GM19238 (cell line): Measurements from ENCODE around the gene SRSF3.

Experiments used
- DNase-seq: peaks from one replicate; pipeline ENCODE4 v3.0.0; 2011; ENCODE audit warnings: low spot score; ENCODE audit not compliant: insufficient read length

Gene SRSF3

DNA sequence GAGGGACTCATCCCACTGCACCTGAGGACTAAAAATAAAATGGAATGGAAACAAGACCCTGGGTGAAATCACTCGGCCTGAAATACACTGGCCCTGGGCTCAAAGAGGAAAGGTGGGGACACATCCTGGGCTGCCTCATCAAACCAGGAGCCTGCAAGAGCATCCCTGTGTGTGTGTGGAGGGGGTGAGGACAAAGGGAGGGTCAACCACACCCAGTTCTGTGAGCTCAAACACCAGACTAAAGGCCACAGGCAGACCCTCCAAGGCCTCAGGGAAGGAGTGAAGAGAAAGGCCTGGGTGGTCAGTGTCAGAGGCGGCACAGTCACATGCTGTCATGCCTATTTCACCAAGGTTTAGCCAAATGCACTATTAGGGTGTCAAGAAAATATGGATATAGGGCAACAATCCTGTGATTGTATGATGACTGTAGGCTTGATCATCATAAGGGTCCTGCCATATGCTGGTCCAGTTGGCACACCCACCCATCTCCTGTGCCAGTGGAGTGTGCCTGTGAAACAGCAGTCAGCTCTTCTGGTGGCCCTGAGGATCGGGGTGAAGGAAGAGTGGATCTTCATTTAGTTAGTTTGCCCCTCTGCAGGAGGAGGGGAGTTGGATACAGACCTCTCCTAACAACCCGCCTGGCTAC, 28.9 kb downstream of the SRSF3 start:
- DNase-seq: no peak

DNA sequence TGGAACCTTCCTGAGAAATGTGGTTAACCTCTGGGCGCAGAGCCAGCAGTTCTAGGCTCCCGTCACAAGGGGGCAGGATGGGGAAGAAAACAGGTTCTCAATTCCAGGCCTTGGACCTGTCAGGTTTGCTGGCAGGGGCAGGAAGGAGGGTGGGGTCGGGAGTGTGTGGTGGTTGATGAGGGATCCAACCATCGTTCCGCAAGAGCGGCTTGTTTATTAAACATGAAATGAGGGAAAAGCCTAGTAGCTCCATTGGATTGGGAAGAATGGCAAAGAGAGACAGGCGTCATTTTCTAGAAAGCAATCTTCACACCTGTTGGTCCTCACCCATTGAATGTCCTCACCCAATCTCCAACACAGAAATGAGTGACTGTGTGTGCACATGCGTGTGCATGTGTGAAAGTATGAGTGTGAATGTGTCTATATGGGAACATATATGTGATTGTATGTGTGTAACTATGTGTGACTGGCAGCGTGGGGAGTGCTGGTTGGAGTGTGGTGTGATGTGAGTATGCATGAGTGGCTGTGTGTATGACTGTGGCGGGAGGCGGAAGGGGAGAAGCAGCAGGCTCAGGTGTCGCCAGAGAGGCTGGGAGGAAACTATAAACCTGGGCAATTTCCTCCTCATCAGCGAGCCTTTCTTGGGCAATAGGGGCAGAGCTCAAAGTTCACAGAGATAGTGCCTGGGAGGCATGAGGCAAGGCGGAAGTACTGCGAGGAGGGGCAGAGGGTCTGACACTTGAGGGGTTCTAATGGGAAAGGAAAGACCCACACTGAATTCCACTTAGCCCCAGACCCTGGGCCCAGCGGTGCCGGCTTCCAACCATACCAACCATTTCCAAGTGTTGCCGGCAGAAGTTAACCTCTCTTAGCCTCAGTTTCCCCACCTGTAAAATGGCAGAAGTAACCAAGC, 29.6 kb downstream of the SRSF3 start:
- peak; percentile 71 for DNase-seq

DNA sequence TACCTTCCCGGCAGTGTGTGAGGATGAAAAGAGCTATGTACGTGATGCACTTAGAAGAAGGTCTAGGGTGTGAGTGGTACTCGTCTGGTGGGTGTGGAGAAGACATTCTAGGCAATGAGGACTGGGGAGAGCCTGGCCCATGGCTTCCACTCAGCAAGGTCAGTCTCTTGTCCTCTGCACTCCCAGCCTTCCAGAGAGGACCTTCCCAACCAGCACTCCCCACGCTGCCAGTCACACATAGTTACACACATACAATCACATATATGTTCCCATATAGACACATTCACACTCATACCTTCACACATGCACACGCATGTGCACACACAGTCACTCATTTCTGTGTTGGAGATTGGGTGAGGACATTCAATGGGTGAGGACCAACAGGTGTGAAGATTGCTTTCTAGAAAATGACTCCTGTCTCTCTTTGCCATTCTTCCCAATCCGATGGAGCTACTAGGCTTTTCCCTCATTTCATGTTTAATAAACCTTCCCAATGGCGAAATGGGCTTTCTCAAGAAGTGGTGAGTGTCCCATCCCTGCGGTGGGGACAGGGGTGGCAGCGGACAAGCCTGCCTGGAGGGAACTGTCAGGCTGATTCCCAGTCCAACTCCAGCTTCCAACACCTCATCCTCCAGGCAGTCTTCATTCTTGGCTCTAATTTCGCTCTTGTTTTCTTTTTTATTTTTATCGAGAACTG, 30.4 kb downstream of the SRSF3 start:
- no peak for DNase-seq

DNA sequence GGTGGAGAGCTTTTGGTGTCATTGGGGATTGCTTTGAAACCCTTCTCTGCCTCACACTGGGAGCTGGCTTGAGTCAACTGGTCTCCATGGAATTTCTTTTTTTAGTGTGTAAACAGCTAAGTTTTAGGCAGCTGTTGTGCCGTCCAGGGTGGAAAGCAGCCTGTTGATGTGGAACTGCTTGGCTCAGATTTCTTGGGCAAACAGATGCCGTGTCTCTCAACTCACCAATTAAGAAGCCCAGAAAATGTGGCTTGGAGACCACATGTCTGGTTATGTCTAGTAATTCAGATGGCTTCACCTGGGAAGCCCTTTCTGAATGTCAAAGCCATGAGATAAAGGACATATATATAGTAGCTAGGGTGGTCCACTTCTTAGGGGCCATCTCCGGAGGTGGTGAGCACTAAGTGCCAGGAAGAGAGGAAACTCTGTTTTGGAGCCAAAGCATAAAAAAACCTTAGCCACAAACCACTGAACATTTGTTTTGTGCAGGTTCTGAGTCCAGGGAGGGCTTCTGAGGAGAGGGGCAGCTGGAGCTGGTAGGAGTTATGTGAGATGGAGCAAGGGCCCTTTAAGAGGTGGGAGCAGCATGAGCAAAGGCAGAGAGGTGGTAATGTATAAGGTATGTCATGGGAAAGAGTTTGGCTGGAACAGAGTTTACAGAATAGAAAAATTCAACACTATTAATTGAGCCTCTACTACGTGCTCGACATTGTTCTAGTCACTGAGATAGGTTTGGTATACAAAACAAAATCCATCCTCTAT, 31.2 kb downstream of the SRSF3 start:
- DNase-seq: no peak

DNA sequence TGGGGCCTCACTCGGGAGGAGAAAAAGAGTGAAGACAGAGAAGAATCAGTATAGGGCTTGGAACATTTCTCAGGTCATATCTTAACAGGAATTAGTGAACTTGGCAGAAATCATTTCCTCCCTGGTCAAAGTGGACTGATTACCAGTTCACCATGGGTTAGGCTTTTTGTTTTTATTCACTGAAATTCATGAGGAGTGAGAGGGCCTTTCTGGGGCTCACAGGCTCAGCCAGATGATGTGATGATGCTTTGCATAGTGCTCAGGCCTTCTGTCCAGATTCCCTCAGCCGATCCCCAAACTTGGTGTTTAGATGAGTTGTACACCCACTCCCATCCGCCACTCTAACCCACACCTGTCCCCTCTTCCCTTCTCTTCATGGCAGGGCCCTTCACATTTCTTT, 32.5 kb downstream of the SRSF3 start:
- no peak for DNase-seq

DNA sequence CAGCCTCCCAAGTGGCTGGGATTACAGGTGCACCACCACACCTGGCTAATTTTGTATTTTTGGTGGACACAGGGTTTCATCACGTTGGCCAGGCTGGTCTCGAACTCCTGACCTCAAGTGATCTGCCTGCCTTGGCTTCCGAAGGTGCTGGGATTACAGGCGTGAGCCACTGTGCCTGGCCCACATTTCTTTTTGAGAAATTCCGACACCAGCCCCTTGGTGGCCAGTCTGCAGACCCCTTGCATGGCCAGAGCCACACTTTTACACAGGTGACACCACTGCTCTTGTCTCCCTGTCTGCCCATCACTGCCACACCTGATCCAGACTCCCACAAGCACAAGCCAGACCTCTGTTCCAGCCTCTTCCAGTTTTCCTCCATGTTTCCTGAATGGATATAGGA, 33.0 kb downstream of the SRSF3 start:
- DNase-seq: no peak

DNA sequence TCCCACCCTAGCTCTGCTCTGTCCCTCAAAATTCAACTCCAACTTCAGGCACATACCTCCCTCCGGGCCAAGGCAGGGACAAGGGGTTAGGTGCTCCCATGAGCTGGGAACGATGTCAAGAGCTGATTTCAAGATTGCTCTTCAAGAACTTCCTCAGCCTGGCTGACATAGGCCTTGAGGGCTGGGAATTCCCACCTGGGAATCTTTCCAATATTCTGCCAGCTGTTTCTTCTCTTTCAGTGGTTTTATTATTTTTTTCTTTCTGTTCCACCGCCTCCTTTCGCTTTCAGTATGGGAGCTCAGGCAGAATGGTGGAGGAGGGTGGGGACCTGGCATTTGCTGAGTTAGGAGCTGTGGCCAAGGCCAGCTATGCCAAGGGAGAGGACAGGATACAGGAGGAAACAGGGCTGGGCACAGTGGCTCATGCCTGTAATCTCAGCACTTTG, 33.7 kb downstream of the SRSF3 start:
- DNase-seq: no peak

DNA sequence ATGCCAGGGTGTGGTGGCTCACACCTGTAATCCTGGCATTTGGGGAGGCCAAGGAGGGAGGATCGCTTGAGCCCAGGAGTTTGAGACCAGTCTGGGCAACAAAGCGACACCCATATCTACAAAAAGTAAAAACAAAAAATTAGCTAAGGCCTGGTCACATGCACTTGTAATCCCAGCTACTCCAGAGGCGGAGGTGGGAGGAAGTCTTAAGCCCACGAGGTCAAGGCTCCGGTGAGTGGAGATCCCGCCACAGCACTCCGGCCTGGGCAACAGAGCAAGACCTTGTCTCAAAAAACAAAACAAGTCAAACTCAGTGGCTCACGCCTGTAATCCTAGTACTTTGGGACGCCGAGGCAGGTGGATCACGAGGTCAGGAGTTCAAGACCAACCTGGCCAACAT, 35.6 kb downstream of the SRSF3 start:
- no peak for DNase-seq

DNA sequence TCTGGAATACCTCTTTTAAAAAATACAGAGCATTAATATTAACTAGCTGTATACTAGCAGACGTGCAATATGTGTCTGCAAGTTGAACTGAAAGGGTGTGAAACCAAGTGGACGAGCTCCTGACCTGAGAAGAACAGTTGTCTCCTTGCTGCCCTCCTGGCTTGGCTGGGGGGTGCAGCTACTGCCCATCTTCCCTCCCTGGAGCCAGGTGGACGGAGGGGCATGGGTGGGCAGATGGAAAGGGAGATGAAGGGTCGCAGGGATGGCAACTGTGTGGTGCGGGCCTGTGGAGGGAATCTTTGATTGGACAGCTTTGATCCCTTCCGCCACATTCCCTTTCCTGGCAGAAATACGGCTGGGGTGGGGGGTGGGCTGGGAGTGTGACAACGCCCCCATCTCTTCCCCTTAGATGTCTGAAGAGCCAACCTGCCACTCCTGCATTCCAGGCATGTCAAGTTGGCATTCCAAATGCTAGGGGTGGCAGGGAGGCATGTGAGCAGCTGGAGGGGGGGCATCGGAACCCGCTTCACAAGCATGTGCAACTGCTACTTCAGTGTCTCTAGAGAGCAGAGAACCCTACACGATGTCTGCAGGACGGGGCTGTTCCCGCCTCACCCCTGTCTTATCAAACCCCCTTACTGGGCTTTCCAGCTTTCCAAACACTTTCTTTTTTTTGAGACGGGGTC, 37.3 kb downstream of the SRSF3 start:
- DNase-seq: no peak

DNA sequence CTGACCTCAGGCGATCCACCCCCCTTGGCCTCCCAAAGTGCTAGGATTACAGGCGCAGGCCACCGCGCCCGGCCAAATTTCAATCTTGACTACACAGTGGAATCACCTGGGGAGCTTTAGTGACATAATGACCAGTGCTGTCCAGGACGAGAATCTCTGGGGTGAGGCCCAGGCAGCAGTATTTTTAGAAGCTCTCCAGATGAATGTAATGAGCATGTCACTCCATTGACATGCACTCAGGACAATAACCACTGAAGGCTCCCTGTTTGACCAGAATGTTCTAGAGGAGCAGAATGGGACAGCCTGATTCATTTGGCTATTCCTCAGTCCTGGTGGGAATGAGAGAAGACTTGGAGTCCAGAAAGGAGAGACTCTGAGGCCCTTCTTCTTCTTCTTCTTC, 39.2 kb downstream of the SRSF3 start:
- no peak for DNase-seq

DNA sequence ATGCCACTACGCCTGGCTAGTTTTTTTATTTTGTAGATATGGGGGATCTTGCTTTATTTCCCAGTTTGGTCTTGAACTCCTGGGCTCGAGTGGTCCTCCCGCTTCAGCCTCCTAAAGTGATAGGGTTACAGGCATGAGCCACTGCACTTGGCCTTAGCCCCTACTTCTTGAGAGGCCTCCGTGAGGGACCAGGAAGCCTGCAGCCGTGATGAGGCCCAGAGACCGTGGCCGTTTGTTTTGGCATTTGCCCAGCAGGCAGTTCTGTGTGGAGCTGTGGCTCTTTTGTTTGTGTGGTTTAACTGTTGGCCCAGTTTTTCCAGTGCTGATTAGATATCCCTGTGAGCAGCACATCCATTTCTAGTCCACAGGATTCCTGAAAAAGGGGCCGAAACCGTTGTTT, 39.8 kb downstream of the SRSF3 start:
- no peak for DNase-seq

DNA sequence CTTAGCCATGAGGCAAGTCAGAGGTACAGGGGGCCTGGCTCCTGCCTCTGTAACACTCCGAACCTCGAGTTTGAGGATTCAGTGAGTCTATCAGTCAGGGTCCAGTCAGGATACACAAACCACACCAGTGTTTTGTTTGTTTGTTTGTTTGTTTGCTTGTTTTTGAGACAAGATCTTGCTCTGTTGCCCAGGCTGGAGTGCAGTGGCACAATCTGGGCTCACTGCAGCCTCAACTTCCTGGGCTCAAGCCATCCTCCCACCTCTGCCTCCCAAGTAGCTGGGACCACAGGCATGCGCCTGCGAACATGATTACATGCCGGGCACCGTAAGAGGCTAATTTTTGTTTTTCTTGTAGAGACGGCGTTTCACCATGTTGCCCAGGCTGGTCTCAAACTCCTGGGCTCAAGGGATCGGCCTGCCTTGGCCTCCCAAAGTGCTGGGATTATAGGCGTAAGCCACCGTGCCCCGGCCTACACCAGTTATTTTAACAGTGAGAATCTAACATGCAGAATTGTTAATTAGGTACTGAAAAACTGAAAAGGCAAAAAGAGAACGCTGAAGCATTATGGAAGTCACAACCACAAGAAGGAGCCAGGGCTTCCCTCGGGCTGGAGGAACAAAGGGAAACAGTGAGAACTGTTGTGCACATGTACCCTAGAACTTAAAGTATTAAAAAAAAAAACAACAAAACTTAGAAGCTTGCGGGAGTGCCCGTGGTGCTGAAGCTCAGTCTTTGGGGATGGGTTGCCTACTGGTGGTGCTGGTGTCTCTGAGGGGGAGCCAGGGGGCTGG, 40.4 kb downstream of the SRSF3 start:
- DNase-seq: no peak

DNA sequence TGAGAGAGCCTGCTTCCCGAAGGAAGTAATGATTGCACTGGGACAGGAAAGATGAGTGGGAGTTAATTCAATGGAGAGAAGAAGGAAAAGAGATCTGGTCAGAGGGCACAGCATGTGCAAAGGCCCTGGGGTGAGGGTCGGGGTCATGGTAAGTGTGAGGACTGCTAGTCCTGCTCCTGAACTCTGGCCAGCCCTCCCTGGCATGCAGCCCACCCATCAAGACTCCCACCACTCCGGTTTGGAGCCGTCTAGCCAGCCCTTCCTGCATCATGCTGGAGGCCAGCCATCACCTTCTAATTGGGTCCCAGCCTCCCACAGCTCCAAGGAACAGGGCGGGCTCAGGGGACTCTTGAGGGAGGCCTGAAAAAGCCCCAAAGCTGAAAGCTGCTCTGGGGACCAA, 42.1 kb downstream of the SRSF3 start:
- DNase-seq: no peak

DNA sequence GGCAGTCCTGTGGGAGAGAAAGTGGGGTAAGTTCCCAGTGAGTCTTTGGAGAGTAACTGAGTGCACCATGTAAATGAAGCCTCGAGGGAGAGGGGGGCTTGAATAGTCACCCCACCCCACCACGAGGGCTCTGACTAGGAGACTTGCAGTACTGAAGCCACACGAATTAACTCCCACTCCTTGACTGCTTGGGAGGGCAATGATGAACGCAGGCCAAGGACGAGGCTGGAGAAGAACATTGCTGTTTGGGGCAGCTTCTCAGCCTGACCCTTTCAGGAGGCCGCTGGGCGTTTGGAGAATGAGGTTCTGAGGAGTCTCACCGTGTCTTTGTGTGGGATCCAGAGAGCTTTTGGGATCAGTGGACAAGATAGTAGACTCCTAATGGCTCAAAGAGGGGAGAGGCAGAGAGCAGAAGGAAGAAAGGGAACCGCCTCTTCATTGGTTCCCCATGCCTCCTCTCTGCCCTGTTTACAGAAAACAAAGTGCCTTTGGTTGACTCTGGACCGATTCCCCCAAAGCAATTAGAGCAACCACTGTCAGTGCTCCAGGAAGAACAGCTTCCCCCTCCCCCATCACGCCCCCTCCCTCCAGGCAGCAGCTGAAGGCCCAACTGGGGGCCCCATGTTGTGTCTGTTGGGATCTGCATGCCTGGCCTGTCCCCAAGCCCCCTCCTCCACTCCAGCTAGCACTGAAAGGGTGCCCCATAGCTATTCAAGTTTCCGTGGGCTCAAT, 42.7 kb downstream of the SRSF3 start:
- no peak for DNase-seq

DNA sequence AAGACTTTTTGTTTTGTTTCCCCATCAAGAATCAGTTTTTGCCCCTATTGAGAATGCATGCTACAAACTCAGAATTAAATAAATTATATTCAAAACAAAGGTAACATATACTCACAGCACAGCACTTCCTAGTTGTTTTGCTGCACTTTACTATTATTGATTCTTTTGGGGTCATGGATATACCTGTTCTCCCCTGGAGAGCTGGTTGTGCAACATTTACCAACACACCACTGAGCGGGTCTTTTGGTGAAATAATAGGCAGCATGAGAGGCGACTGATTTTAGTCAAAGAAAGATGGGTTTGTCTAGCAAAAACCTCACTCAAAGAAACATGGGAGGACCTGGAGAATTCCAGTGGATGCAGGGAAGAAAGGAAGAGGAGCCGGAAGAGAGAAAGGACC, 44.4 kb downstream of the SRSF3 start:
- DNase-seq: no peak

DNA sequence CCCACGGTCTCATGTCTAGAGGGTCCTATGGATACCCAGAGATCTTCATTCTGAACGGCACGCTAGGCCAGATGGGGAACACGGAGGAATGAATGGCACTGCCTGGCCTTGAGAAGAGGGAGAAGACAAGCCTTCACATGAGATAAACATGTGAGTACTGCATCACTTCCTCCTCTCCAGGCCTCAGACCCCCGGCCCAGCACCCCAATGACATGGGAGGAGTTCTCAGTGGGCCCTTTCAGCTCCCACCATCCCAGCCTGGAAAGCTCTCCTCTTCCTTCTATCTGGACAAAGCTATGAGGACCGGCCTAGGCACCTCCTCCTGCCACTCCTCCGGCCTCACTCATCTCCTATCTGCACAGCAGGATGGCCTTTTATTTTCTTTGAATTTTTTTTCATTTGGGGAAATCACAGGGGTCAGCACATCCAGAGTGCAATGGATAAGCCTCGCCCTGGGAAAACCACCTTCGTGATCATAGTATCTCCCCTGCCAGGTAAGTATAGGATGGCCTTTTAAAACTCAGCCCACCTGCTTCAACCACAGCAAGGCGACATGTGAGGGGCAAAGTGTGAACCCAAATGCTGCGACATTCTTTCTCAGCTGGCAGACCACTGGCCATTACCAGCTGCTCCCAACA, 45.1 kb downstream of the SRSF3 start:
- no peak for DNase-seq

DNA sequence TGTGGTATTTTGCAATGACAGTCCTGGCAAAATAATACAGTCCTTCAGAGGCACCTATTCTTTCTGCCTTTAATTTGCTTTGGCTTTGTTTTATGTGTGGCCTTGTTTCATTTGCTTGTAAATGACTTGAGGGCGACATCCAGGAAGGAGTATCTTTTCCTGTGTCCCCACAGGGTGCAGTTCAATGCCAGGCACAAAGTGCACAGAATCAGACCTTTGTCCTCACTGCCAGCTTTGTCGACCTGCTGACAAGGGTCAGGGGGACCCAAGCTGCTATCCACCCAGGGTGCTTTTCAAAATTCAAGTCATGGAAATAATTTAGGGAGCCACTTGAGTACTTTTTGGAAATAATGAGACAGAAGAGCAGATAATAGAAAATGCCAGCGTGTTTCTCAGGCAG, 47.4 kb downstream of the SRSF3 start:
- DNase-seq: no peak

DNA sequence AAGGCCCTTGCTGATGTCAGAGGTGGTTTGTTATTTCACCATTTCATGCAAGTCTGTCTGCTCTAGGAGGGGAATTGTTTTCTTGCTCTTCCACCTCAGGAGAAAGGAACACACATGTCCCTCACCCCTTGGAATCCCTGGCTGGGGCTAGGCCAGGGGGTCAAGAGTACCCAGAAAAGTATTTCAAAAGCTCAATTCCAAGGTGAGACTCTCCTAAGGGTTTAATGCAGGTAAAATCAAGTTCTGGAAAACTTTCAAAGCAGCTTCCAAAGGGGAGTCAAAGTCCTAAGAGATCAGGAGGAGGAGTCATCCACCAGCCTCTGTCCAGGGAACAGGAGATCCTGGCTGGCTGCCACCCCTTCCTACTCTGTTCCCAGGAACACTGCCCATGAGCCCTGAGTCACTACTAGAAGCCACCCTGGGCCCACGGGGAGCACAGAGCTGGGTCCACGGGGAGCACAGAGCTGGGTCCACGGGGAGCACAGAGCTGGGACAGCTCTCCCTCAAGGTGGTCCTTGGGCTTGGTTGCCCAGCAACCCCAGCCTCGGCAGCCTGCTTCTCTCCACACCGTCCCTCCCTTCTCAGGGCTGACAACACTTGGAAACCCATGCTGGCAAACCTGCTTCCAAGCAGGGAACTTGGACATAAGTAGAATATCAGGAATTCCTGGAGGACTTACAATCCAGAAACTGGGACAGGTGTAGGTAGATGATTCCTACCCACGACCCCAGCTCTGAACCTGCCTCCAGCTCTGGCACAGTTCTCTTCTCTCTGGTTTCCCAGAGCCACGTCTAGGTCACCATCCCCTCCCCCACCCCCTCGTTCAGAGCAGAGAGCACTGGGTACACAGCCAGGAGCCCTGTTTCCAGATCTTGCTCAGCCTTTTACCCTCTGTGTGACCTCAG, 49.0 kb downstream of the SRSF3 start:
- DNase-seq: no peak
